GM12878 (cell line): ENCODE measurements around the gene ABHD1. TPM values are rescaled to one million over a fixed set of nuclear protein-coding genes. Genes with fewer than 3 reads are reported as not detected.

Source experiments
- ATAC-seq: fragments of 200-7000 bp; cut with Tn5 transposase; 3 replicates; pipeline ENCODE4 v1.9.1; 2020; ENCODE audit warnings: mild to moderate bottlenecking, moderate library complexity
- BruUV-seq: library from RNA; stranded (reverse); fragments of 400-500 nt; replicated peaks from 2 replicates; lab custom pipeline; 2021; lab: Mats Ljungman, UMichigan
- CTCF ChIA-PET: fragments of 300-600 bp; sonication (Branson Sonifier 250); formaldehyde crosslinking; extraction: SDS; loops from one replicate; lab custom pipeline; 2021; ENCODE audit warnings: inconsistent platforms; lab: Yijun Ruan, JAX
- POLR2A ChIA-PET: fragments of 350-600 bp; formaldehyde crosslinking; extraction: SDS; loops from one replicate; lab custom pipeline; 2021; ENCODE audit warnings: inconsistent platforms; lab: Charles Lee
- RAD21 ChIA-PET: fragments of 300-600 bp; sonication (Branson Sonifier 250); formaldehyde crosslinking; loops from one replicate; lab custom pipeline; 2023; ENCODE audit warnings: antibody characterized with exemption; ENCODE audit not compliant: unreplicated experiment; lab: Charles Lee
- SMC1A ChIA-PET: fragments of 300-600 bp; sonication (Branson Sonifier 250); formaldehyde crosslinking; loops from one replicate; lab custom pipeline; 2023; ENCODE audit not compliant: unreplicated experiment, uncharacterized antibody; lab: Charles Lee
- DNase-seq: peaks from one replicate; pipeline ENCODE4 v3.0.0-alpha.2; 2011; ENCODE audit warnings: low read depth, low spot score
- FAIRE-seq: peaks from 3 replicates; lab custom pipeline; 2011; peaks lifted over from hg19 to GRCh38; lab: Jason Lieb, UNC
- H2AFZ ChIP-seq: 2 replicates; pipeline ENCODE4 v1.6.0; 2011; ENCODE audit warnings: low read depth, low read length, control low read depth; ENCODE audit not compliant: control insufficient read depth
- H3K27ac ChIP-seq: 2 replicates; pipeline ENCODE4 v1.5.1; 2011; ENCODE audit warnings: control low read depth; ENCODE audit not compliant: control insufficient read depth, insufficient read depth
- H3K27me3 ChIP-seq, 2 experiments: replicated peaks in 1 of 2; 2 replicates each; pipeline versions ENCODE4 v1.6.0 to v1.6.1; 2011; ENCODE audit warnings: low read length in 1 of 2; ENCODE audit not compliant: control insufficient read depth in 2 of 2, insufficient read depth in 2 of 2
- H3K36me3 ChIP-seq, 2 experiments: 2 replicates each; pipeline ENCODE4 v1.5.1; 2011; ENCODE audit warnings: low read length in 1 of 2; ENCODE audit not compliant: control insufficient read depth in 2 of 2, insufficient read depth in 2 of 2
- H3K4me1 ChIP-seq: 2 replicates; pipeline ENCODE4 v1.6.1; 2011; ENCODE audit warnings: mild to moderate bottlenecking, low read length, moderate library complexity, mixed read lengths; ENCODE audit not compliant: control insufficient read depth, insufficient read depth
- H3K4me2 ChIP-seq: 2 replicates; pipeline ENCODE4 v1.6.0; 2011; ENCODE audit warnings: control low read depth; ENCODE audit not compliant: control insufficient read depth, insufficient read depth
- H3K4me3 ChIP-seq: fragments of 200-600 bp; sonication (generic); 2 replicates; pipeline ENCODE4 v1.5.1; 2016
- H3K79me2 ChIP-seq: 2 replicates; pipeline ENCODE4 v1.6.0; 2011; ENCODE audit warnings: low read length; ENCODE audit not compliant: control insufficient read depth, insufficient read depth
- H3K9ac ChIP-seq: 2 replicates; pipeline ENCODE4 v1.8.0; 2011; ENCODE audit warnings: low read length, control low read depth, mixed read lengths; ENCODE audit not compliant: control insufficient read depth, insufficient read depth
- H3K9me3 ChIP-seq: replicated peaks from 3 replicates; pipeline ENCODE4 v1.5.1; 2011; ENCODE audit warnings: mild to moderate bottlenecking, low read length; ENCODE audit not compliant: control insufficient read depth, insufficient read depth
- H4K20me1 ChIP-seq: 2 replicates; pipeline ENCODE4 v1.6.0; 2011; ENCODE audit not compliant: control insufficient read depth, insufficient read depth
- CEBPB ChIP-seq, 2 experiments: fragments of 150-350 bp in 1 of 2; IDR thresholded peaks; 2 replicates each; pipeline ENCODE4 v1.6.1; 2012 to 2014; ENCODE audit warnings: low read depth in 2 of 2, low read length in 2 of 2, borderline replicate concordance in 1 of 2, inconsistent platforms in 1 of 2
- EED ChIP-seq: sonication (generic); IDR thresholded peaks from 2 replicates; pipeline ENCODE4 v1.6.1; 2016; ENCODE audit warnings: antibody characterized with exemption, low read depth
- FOS ChIP-seq: IDR thresholded peaks from 3 replicates; pipeline ENCODE4 v1.6.1; 2011; ENCODE audit warnings: borderline replicate concordance; ENCODE audit not compliant: insufficient read length; ENCODE audit errors: extremely low read depth
- HDAC6 ChIP-seq: fragments of 200-600 bp; sonication (generic); IDR thresholded peaks from one replicate; pipeline ENCODE4 v1.8.0; 2017; ENCODE audit warnings: antibody characterized with exemption; ENCODE audit not compliant: unreplicated experiment
- HDGF ChIP-seq: fragments of 450-650 bp; IDR thresholded peaks from 2 replicates; pipeline ENCODE4 v1.6.1; 2016; ENCODE audit warnings: antibody characterized with exemption
- KAT2A ChIP-seq: conservative IDR thresholded peaks from 2 replicates; pipeline ENCODE4 v1.6.1; 2011; ENCODE audit warnings: low read depth, low read length; ENCODE audit not compliant: control insufficient read depth
- KLF5 ChIP-seq: fragments of 450-650 bp; IDR thresholded peaks from 2 replicates; pipeline ENCODE4 v1.6.1; 2014; ENCODE audit warnings: mild to moderate bottlenecking; ENCODE audit not compliant: partially characterized antibody
- LARP7 ChIP-seq: fragments of 450-650 bp; IDR thresholded peaks from 2 replicates; pipeline ENCODE4 v1.6.1; 2017; ENCODE audit warnings: mild to moderate bottlenecking
- POLR2A ChIP-seq: IDR thresholded peaks from 2 replicates; pipeline ENCODE4 v1.6.1; 2011; ENCODE audit warnings: low read depth, mild to moderate bottlenecking, low read length
- PRDM15 ChIP-seq: fragments of 450-650 bp; formaldehyde crosslinking; IDR thresholded peaks from 2 replicates; pipeline ENCODE4 v1.4.0; 2020; ENCODE audit warnings: mild to moderate bottlenecking, moderate library complexity
- TCF7 ChIP-seq: IDR thresholded peaks from 2 replicates; pipeline ENCODE4 v1.6.1; 2014; ENCODE audit warnings: antibody characterized with exemption, borderline replicate concordance
- WGBS: methylation state at CpG from one replicate; pipeline ENCODE4 v1.1.6; 2016; ENCODE audit warnings: low lambda C conversion rate; ENCODE audit not compliant: insufficient replicate concordance, insufficient coverage; ENCODE audit errors: missing lambda C conversion rate; 5-methylcytosine and 5-hydroxymethylcytosine counted together
- in situ Hi-C: fragments of 300-500 bp; cut with MboI; formaldehyde crosslinking; loops from 9 replicates; pipeline ENCODE4 v1.14.3; 2018; ENCODE audit warnings: mixed read lengths
- intact Hi-C: fragments of 100-400 bp; cut with micrococcal nuclease; formaldehyde crosslinking; loops from one replicate; pipeline ENCODE4 v1.14.2; 2022; ENCODE audit not compliant: unreplicated experiment
- polyA plus RNA-seq, 11 experiments: library from polyadenylated mRNA; depleted of rRNA in 4 of 11; unstranded in 6 of 11; stranded (reverse) in 5 of 11; fragments of >200 nt; fragmentation: Nextera tagmentation in 4 of 11; fragmentation: Illumina TruSeq in 1 of 11; extraction: Ambion mirVana in 4 of 11; extraction: Trizol in 1 of 11; gene quantifications; 1 replicate in 1 of 11; 2 replicates in 10 of 11; pipeline versions ENCODE4 v1.2.1 to v1.2.3, GENCODE V29; 2011 to 2016; ENCODE audit warnings: inconsistent platforms in 2 of 11, missing spikeins in 2 of 11, low read depth in 1 of 11
- total RNA-seq, 4 experiments: library from RNA; depleted of rRNA in 3 of 4; stranded (reverse); fragments of >200 nt in 3 of 4; fragmentation: Illumina TruSeq in 1 of 4; extraction: Trizol in 1 of 4; gene quantifications; 2 replicates each; pipeline versions ENCODE4 v1.2.1 to v1.2.3, GENCODE V29; 2013 to 2021
- TF ChIP-seq, protein P1 (sequence below): fragments of 450-650 bp; IDR thresholded peaks from 2 replicates; pipeline ENCODE4 v1.6.1; 2016; ENCODE audit warnings: mild to moderate bottlenecking

ABHD1 gene
- total and polyA plus RNA-seq, 10 of the 15 experiments (the other 5 are each of a cell fraction or from before 2014, with no cell fraction given), result 0.04 to 0.35 (median 0.17) TPM; not detected in 2

DNA sequence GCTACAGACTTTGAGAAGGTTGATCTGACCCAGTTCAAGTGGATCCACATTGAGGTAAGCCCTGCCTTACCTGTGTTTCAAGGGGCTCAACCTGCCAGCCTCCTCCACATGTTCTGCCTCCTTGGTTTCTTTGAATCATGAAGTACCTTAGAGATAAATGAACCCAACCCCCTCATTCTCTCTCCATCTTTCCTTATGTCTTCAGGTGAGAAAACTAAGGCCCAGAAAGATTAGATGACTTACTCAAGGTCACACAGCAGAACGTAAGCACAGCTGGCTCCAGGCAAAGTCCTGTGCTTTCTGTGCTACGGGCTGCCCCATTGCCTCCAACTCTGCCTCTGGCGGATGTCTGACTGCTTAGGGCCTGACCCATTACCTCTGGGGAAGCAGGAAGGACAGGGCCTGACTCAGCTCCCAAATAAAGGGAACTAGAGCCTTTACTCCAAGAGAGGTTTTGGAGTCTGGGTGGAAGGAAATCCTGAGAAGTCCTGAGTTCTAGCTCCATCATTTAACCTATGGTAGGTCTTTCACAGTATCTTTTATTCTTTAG is 26.8 kb upstream of the ABHD1 start:
- DNase-seq, result no peak
- TF ChIP-seq, protein P1, sequence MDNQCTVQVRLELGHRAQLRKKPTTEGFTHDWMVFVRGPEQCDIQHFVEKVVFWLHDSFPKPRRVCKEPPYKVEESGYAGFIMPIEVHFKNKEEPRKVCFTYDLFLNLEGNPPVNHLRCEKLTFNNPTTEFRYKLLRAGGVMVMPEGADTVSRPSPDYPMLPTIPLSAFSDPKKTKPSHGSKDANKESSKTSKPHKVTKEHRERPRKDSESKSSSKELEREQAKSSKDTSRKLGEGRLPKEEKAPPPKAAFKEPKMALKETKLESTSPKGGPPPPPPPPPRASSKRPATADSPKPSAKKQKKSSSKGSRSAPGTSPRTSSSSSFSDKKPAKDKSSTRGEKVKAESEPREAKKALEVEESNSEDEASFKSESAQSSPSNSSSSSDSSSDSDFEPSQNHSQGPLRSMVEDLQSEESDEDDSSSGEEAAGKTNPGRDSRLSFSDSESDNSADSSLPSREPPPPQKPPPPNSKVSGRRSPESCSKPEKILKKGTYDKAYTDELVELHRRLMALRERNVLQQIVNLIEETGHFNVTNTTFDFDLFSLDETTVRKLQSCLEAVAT, result no peak
- TF ChIP-seq HDAC6 (no peak), EED (no peak), PRDM15 (CRISPR knock-in tag) (no peak), POLR2A (no peak), LARP7 (no peak), FOS (no peak), CEBPB (IDR thresholded peaks at IDR 0.05; ENCODE audit: borderline replicate concordance in 1 of 2, low read depth in 2 of 2, low read length in 2 of 2) (no peak), KLF5 (no peak), TCF7 (no peak), KAT2A (no peak), HDGF (no peak)
- Histone ChIP-seq H3K4me3 (no peak overlapping the region), H3K4me1 (no peaks in the 10 kb centered on the region; the same call in 1 of the 2 replicates), H3K4me2 (no peak overlapping the region), H3K27ac (no peak overlapping the region), H2AFZ (peak overlapping the region; percentile 91), H3K9ac (no peak overlapping the region), H4K20me1 (no peaks in the 10 kb centered on the region), H3K9me3 (no peaks in the 10 kb centered on the region), H3K79me2 (no peaks in the 10 kb centered on the region), H3K36me3 (no peaks in the 10 kb centered on the region; a peak in 1 of 4 replicates), H3K27me3 (no peaks in the 10 kb centered on the region)
- FAIRE-seq, result no peak
- in situ Hi-C loops (loop anchor here (5.0 kb wide), 1 partner anchor 185 kb away; the partner anchor contains the start of gene TRIM54), intact Hi-C loops (no loop called here)
- no TSS peak for BruUV-seq
- ChIA-PET POLR2A (no interaction called here), CTCF (interaction anchor here (0.9 to 9.3 kb wide), 17 partner anchors 9 to 492 kb away, joined by 3 to 132 read pairs (median 4); partner anchors contain the start of genes ABHD1, KHK and TRIM54), RAD21 (interaction anchor here (1.2 to 4.4 kb wide), 3 partner anchors 95 to 206 kb away, joined by 6 to 23 read pairs (median 15); no protein-coding TSS in a partner anchor), SMC1A (interaction anchor here (1.1 to 4.7 kb wide), 8 partner anchors 9 to 247 kb away, joined by 3 to 19 read pairs (median 5); no protein-coding TSS in a partner anchor)
- ATAC-seq, result no peak
- WGBS, result 62% methylated on average over 3 of the region's 3 CpGs
